Stimulated activated CD8-positive, alpha-beta memory T cell treated with anti-CD3 and anti-CD28 coated beads, Interleukin-4, amount 100 ng/mL, for 48 hours (primary cell): ENCODE results near the gene PRKAG2.

Source experiments
- DNase-seq: peaks from one replicate; pipeline ENCODE4 v3.0.0-alpha.2; 2020

Gene PRKAG2

DNA sequence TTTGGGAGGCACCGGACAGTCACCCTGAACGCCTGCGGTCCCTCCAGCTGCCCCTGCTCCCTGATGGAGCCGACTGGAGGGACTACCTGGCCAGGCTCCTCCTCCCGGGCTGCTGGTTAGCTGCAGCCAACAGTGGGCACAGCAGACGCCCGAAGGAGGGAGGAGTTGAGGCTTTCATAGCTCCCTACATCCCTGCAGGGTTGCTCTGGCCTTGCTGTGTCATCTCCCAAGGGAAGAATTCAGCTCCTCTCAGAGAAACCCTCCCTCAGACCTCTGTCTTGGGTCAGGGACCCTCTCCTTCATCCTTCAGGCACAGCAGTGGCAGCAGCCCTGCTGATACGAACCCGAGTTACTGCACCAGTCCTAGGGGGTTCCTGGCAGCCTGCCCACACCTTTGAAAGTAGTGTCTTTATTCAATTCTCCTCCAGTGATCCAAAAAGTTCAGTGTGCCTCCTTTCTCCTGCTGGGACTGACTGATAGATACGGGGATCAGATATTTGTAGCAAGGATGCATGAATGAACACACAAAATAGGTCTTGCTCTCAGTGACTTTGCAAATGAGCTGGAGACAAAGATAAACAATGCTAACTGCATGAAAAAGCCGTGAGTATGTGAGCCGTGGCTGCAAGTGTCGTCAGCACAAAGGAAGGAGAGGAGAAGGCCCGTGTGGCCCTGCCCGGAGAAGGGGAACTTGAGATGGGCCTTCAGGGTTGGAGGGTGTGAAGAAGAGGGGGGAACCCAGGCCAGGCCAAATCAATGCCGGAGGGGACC is 136.6 kb downstream of the PRKAG2 start:
- no peak for DNase-seq

- no peak for DNase-seq
Measured at GRCh38 chr7:151738925-151739324, 138.0 kb downstream of the PRKAG2 start.

- DNase-seq = no peak
Measured at GRCh38 chr7:151736403-151736909, 140.5 kb downstream of the PRKAG2 start.

GRCh38 chr7:151735851-151736402 is 141.0 kb downstream of the PRKAG2 start:
- no peak for DNase-seq

- no peak for DNase-seq
Measured at GRCh38 chr7:151735186-151735850, 141.6 kb downstream of the PRKAG2 start.

DNA sequence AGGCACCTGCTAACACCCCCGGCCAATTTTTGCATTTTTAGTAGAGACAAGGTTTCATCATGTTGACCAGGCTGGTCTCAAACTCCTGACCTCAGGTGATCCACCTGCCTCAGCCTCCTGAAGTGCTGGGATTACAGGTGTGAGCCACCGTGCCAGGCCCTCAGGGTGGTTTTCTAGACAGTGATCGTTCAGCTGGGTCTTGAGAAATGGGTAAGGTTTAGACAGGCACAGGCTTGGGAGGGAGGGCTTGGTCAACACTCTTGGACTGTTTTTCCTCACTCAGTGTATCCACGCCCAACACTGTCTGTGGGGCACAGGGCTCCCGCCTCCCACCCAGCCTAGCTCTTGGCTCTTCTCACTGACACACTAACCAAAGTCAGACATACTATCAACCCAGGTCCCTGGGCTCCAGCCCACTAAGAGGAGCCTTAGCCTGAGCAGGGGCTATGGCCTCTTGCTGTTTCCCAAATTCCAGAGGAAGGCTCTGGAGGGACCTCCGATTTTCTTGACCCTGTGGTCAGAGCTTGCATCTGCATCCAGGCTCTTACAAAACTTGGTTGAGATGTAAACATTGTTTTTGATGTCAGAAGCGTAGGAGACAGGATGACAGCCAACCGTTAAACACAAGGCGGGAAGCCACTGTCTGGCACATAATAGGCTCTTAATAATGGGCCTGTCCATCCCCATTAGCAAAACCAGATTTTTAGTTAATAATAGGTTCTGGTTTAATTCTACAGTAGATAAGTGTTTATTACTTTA is 143.9 kb downstream of the PRKAG2 start:
- no peak for DNase-seq

GRCh38 chr7:151732292-151732691 is 144.6 kb downstream of the PRKAG2 start:
- DNase-seq = no peak

DNA sequence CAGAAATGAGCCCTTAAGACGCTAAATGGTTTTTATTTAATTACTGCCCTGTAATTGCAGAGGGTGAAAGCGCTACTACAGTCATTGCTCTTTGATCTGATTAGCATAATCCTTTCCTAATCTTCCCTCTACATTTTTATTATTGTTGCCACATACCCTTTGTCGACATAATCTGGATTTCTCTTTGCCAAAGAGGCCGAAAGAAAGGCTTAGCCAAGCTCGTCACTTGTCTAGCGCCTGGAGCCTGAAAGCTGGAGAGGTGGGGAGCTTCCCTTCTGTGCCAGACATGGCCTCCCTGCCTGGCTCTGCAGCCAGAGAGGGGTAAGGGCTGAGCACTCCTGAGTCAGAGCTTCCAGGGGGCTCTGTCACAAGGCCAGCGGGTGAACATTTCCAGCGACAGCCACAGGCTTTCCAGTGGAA is 145.9 kb downstream of the PRKAG2 start:
- DNase-seq = no peak

DNA sequence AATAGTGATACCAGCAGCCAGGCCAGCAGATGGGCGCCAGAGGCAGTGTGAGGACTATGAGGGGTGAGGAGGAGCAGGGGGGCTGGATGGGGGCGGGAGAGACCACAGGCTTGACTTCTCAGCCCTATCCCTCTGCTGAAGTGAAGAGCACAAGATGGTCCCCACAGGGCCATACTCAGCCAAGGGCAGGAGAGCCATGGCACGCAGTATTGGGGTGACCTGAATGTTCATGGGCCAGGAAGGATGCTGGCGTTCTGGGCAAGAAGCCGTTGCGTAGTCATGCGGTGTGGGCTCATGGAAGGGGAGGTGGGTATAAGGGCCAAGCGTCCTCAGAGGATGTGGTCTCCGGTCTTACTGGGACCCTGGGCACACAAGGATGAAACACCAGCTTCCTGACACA is 146.3 kb downstream of the PRKAG2 start:
- no peak for DNase-seq

- DNase-seq = no peak
Measured at GRCh38 chr7:151729521-151729921, 147.4 kb downstream of the PRKAG2 start.

DNA sequence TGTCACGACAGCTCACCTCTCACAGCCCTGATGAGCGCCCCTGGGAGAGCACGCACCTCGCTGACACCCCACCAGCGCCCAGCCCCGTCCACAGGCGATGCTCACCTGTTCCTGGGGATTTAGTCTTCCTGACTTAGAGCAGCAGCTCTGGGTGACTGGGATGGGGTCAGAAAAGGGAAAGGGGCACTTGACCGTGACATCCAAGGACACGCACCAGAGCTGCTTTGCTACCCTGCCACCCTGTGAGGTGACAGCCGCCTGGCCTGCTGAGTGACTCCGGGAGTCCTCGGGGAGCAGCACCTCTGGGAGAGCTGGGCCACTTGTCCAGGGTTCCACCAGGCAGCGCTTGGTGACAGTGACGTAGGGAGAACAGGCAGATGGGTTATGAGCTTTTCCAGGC is 148.2 kb downstream of the PRKAG2 start:
- no peak for DNase-seq

DNA sequence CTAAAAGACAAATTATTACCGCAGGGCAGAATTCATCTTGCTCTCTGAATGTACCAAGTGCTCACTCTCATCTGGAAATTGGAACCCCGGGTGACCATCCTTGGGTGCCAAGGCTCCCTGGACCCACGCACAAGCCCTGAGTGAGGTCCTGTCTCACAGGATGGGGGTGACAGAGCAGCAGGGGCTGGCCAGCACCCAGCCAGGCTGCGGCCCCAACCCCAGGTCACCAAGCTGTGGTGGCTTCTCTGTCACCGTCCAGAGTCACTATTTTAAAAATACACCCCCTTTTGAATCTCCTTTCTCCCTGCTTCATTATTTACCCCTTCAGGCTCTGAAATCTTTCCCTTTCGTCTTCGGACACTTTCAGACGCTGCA is 148.6 kb downstream of the PRKAG2 start:
- no peak for DNase-seq

DNA sequence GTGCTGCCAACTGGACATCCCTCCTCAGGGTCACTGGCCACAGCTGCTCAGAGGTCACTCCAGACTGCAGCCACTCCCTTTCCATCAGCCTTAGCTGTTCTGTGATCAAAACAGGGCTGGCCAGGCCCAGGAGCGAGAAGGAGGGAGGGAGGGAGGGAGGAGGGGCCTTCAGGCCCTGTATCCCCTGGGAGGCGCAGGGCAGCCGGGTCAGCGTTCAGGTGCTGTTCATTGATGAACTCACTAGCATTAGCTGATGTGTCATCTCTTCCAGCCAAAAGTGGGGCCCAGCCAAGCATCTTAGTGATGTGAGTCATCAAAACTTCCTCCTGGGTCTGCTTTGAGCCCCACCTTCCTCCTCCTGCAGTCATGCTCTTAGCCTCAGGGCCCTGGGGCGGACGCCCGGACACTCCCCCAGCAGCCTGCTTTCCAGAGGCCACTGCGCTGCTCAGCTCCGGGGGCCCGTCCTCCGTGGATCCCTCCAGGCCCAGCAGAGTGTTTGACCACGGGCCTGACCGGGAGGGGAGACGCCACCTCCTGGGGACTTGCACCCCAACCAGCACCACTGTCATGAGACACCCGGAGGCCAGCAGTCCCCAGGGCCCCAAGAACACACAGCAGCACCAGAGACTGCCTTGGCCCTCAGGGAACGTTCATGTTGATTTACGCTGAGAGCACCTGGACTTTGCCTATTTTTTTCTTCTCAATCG is 149.2 kb downstream of the PRKAG2 start:
- peak; percentile 72 for DNase-seq

DNA sequence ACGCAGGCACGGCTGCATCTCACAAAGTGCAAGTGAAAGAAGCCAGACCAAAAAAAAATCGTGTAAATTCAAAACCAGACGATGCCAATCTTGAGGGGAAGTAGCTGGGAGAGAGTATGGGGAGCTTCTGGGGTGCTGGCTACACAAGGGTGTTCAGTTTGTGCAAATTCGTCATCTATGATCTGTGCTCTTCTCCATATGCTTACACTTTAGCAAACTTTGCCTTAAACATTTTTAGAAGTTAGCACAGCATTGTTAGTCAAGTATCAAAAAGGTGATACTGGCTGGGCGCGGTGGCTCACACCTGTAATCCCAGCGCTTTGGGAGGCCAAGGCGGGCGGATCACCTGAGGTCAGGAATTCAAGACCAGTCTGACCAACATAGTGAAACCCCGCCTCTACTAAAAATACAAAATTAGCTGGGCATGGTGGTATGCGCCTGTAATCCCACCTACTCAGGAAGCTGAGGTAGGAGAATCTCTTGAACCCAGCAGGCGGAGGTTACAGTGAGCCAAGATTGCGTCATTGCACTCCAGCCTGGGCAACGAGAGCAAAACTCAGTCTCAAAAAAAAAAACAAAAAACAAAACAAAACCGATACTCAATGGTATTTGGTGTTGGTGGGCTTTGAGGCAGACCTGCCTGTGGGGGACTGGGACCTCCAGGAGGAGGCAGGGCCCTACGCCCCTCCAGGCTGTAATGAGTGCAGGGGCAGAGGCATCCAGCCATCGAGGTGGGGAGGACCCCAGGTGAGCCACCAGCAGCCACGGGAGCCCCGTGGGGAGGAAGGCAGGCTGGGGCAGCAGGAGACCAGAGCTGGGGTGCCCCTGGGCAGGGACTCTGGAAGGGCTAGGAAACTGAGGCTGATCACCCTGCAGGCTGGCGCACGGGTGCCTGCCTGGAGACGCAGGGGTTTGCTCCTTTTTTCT is 150.0 kb downstream of the PRKAG2 start:
- DNase-seq = no peak

- DNase-seq = no peak
Measured at GRCh38 chr7:151725844-151726651, 150.9 kb downstream of the PRKAG2 start.

DNA sequence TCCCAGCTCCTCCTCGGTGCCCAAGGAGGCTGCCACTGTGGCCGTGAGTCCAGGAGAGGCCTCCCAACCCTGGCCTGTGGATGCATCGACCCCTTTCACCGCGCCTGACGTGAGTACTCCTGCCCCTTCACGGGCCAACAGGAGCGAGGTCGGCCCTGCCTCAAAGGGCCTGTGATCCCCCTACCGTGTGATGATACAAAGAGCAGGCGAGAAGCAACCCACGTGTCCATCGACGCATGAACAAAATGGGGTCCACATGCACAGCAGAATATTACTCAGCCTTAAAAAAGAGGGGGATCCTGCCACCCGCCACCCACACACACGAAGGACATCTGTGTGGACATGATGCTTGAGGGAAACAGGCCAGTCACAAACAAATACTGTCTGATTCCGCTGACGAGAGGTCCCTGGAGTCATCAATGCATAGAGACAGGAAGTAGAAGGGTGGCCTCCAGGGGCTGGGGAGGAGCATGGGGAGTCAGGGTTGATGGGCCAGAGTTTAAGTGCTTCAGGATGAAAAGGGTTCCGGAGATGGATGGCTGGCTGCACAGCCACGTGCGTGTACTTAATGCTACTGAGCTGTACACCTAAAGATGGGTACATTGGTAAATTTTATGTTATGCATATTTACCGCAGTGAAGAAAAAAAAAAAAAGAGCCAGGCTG is 151.9 kb downstream of the PRKAG2 start:
- no peak for DNase-seq

DNA sequence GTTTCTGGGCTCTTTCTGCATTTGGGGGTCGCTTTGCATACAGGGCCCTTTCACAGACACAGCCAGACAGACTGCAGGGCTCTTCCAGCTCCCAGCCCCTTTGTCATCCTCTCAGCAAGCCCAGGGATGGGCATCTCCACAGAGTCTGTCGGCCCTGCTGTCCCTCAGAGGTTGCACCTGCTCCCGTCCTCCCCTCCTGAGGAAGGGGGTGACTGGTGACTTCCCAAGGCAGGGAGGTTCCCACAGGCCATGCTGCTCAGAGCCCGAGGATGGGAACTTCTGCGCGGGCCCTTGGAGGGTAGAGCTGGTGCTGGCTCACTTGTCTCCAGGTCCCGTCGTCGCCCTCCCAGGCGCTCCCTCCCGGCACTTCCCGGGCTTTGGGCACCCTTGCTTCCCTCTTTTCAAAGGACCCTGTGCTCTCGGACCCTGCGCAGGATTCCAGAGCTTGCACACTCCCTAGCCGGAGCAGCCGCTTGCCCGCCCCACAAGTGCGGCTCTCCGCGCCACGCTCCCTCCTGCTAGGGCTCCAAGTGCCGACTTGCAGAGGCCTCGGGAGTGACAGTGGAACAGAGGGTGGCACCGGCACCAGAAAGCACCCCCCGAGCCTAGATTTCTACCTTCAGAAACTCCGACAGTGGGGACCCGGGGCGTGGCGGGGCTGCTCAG is 152.5 kb downstream of the PRKAG2 start:
- DNase-seq = no peak

- no peak for DNase-seq
Measured at GRCh38 chr7:151723321-151723720, 153.6 kb downstream of the PRKAG2 start.

DNA sequence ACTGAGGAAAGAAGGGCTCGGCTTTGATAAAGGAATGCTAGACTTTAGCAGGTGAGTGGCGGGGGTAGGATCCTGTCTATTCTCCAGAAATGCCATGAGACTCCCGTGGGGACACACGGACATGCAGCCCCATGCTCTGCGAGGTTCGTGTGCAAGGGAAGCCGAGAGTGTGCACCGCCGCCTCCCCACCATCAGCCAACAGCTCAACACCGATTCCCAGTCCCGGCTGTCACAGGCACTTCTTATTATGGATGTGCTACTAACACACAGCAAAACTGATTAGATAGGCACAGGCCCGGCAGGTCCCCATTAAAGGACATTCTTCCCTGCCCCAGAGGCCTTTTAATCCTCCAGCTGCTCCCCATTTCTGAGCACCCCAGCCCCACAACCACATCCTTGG is 154.4 kb downstream of the PRKAG2 start:
- no peak for DNase-seq

DNA sequence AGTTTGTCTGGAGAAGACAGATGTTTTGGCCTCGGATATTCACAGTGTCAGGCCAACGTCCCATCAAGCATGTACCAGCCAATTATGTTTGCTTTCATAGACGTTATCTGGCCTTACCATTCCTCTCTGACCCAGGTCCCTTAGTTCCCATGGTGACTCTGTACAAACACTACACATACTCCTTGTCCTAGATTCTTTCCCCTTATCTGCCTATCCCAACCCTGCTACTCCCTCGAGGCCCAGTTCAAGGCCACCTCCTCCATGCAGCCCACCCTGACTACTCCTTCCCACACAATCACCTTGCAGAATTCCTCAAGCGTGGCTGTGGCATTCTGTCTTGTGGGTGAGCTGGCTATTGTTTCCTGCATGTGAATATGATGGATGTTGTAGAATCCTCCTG is 155.2 kb downstream of the PRKAG2 start:
- no peak for DNase-seq
